HG02852 (cell line): ENCODE data around the gene SIPA1L3.

Experiments
- ATAC-seq: cut with Tn5 transposase; IDR thresholded peaks from one replicate; pipeline ENCODE4 v1.9.1; 2021; ENCODE audit warnings: mild to moderate bottlenecking, moderate library complexity; ENCODE audit not compliant: unreplicated experiment

SIPA1L3 gene

DNA sequence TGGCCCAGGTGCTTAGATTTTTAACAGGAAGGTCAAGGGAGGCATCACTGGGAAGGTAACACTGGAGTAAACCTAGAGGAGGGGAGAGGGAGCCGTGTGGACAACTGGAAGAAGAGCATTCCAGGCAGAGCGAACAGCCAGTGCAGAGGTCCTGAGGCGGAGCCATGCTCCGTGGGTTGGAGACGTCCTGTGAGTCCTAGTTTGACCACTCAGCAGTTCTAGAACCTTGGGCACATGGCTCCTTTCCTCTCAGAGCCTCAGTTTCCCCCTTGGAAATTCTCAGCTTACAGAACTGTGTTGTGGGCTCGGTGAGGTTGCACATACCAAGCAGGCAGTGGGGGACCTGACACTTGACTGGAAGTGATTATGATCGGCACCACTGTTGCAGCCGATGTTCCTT lies 186.1 kb downstream of the SIPA1L3 start:
- ATAC-seq = no peak

DNA sequence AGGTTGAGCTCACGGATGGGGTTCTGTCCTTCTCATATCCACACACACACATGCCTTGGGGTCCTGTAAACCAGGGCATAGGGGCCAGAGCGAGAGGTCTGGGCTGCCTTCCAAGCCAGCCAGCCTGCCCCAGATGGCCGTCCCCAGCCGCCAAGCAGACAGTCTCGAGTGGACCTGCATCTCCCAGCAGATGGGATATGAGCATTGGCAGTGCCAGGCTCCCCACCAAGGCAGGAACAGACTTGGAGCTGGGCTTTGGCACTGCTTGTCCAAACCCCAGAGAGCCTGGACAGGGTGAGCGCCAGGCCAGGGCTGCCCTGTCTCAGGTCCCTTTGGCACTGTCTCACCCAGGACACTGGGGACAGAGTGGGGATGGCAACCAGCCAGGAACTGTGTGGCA lies 186.6 kb downstream of the SIPA1L3 start:
- no peak for ATAC-seq

DNA sequence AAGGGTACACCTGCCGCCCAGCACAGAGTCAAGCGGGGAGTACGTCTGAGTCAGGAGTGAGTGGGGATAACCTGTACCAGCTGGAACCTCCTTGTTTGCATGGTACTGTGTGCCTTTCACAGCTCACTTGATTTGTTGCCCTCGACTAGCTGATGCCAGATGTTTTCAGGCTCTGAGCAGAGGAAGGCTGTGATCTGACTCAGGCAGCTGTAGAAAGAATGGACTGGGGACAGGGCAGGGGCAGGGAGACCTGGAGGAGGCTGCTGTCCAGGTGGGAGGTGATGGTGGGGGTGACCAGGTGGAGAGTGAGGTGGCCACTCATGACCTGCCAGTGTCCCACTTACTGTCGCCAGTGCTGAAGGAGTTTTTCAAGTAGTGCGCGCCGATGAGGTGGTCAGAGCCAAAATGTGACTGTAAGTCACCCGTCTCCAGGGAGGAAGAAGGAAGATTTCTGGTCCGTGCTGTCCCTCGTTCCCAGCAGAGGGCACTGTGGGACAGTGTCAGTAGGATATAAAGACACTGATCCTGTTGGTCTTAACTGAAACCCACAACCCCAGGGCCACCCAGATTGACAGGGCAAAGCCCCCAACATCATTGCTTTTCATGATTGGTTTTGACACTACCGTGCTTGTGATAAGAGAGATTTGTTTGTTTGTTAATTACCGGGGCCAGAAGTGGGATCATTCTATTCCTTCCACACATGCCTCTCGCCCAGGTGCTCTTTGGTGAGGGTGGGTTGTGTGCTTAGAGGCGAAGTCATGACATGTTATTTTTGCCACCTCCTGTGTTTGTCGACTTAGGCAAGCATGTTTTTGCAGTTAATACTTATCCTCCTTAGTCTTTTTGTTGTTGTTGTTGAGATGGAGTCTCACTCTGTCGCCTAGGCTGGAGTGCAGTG lies 188.7 kb downstream of the SIPA1L3 start:
- no peak for ATAC-seq

DNA sequence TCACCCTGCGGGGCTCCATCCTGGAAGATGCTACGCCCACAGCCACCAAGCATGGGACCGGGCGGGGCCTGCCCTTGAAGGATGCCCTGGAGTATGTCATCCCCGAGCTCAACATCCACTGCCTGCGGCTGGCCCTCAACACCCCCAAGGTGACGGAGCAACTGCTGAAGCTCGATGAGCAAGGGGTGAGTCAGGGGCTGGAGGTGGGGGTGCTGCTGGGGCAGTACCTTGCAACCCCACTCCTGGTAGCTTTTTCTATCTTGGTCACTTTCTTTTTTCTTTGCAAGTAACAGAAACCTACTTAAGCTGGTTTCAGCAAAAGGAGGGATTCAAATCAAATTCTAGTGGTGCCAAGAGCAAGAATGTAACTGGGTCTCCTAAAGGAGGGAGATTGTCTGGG lies 193.0 kb downstream of the SIPA1L3 start:
- ATAC-seq = no peak

DNA sequence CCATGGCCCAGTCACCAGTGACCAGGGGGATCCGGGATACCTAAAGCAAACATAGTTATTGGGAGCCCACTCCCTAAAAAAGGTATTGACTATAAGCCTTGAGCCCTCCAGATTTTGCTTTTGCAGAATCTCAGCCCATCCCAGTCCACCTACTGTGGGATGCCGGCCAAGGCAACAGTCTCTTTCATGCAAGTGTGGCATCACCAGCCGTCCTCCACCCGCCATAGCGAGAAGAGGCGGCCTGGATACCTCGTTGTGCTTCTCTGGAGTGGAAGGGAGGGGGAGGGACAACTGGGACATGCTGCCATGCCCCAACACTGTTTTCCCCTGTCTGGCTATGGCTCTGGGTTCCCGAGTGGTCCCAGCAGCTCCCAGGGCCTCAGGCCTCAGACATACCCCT lies 193.6 kb downstream of the SIPA1L3 start:
- no peak for ATAC-seq

DNA sequence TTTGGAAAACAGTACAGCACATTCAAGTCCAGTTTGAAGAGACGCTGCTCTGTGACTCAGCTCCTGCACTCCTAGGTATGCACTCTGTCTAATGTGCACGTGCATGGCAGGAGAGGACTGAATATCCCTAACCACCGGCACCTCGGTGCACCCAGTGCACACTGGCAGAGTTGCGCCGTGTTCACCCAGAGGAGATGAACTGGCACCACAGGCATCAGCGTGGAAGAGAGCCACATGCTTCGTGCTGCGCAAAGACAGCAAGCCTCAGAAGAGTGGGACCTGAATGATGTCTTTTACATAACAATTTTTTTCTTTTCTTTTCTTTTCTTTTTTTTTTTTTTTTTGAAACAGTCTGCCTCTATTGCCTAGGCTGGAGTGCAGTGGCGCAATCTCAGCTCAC lies 194.7 kb downstream of the SIPA1L3 start:
- no peak for ATAC-seq

DNA sequence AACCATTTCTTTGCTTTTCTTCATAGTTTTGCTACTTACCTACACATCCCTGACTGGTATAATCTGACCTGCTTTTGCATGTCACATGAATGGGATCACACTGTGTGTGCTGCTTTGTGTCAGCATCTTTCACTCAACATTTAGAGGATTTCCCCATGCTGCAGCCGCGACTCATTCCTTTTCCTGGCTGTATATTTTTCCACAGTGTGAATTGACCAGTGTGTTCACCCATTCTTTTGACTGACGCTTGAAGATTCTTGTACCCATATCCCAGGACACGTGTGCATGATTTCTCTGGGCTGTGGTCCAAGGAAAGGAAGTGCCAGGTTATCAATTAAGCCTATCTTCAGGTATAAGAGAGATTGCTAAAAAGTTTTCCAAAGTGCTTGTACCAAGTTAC lies 198.6 kb downstream of the SIPA1L3 start:
- no peak for ATAC-seq

DNA sequence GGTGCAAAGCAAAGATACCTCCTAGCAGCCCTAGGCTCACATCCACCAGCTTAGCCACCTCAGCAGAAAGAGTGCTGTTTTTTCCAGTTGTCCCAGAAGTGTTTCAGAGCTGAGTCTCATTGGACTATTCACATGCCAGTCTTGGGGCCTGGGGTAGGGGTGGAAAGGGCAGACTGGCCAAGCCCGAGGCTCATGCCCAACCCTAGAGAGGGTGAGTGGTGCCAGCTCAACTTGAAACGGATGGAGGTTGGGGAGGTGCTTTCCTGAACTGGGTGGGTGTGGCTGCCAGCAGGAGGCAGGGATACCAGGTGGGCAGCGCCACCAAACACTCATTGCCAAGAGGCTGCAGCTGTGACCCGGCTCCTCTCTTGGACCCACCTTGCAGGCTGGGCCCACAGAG lies 200.1 kb downstream of the SIPA1L3 start:
- ATAC-seq = no peak

DNA sequence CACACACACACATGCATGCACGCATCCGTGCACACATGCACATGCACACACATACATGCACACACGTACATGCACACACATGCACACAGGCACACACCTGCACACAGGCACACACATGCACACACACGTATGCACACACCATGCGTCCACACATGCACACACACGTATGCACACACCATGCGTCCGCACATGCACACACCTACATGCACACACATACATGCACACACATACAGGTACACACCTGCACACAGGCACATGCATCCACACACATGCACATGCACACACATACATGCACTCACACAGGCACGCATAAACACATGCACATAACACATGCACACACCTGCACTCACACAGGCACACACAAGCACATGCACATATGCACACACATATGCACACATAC lies 204.9 kb downstream of the SIPA1L3 start:
- ATAC-seq = no peak

DNA sequence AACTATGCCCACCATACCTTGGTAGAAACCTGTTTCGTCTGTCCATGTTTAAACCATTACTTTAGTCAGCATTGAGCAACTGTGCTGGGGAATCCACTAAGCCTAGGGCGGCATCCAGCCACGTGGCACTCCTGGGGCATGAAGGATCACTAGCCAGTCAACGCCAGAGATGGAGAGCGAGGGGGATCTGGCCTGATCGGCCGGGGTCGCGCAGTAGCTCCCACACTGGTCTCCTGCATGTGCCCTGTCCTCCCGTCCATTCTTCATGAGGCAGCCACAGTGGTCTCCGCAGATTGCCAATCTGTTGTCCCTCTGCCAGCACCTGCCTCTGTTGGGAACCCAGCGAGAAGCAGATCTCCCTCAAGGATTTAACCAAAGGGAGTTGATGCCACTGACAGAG lies 207.6 kb downstream of the SIPA1L3 start:
- no peak for ATAC-seq

DNA sequence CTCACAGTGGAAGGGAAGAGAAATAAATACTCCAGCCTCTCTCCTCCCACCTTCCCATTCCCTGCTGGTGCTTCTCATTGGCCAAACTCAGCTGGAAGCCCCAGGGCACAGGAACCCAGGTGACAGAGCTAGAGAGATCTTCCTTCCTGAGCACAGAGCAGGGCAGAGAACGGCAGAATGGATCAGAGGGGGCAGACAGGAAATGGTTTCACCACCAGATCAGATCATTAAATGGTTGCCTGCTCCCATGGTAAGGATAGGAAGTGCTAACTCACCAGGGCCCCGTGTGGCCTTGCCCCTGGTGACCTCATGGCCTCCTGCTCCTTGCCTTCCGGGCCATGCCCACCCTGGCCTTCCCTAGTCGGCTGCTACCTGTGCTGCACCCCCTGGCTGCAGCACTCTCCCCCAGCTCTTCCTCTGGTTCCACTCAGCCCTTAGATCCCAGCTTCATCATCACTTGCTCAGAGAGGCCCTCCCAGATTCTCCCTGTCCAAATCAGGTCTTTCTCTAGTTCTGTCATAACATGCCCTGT lies 208.3 kb downstream of the SIPA1L3 start:
- no peak for ATAC-seq

DNA sequence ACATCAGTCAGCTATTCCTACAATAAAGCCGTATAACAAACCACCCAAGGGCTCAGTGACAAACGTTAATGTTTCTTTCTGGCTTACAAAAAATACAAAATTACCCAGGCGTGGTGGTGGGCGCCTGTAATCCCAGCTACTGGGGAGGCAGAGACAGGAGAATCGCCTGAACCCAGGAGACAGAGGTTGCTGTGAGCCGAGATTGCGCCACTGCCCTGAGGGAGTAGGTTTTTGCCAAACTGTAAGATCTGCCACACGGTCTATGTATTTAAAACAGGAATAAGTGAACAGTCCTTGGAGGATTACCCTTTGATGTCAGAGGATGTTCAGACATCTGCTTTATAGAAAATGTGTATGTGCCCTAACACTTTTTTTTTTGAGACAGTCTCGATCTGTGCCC lies 211.2 kb downstream of the SIPA1L3 start:
- ATAC-seq = no peak

DNA sequence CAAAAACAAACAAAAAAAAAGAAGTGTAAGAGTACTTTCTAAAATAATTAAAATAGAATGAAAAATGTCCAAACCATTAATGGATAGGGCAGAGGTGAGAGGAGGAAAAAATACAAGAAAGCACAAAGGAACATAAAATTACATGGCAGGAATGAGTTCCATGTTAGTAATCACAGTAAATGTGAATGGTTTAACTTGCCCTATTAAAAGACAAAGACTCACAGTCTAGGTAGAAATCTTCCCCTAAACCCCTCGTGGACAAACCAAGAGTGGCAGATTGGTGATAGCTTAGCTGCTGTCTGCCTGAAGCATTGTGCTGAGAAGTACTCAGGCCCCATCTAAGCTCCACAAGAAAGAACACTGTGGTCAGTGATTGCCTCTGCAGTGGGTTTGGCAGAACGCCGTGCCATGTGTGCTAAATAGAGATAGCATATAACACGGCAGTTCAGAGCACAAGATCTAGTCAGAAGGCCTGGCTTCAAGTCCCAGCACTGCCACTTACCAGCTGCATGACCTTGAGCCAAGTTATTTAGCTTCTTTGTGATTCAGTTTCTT lies 213.5 kb downstream of the SIPA1L3 start:
- ATAC-seq = no peak

DNA sequence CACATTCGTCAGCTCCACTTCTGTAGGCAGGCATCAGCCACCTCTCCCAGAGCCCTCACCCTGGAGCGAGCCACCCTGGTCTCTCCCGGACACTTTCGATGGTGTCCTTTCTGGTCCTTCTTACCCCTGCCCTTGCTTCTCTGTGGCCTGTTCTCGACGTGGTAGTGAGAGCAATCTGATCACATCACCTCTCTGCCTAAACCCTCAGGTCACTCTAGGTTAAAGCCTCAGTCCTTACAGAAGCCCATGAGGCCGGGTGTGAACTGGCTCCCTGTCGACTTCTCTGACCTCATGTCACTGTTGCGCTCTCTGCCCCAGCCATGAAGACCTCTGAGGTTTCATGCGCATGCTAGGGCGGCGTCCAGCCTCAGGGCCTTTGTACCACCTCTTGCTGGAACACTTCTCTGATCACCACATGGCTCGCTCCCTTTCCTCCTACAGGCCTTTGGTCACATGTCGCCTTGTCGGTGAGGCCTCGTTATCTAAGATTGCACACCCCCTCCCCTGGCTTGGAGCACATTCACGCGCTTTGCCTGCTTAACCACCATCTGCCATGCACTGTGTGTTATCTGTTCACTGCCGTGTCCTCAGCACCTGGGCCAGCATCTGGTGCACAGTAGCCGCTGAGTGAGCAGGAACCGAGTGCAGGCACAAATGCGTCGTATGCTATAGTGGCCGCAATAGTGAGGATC lies 215.5 kb downstream of the SIPA1L3 start:
- ATAC-seq = no peak

DNA sequence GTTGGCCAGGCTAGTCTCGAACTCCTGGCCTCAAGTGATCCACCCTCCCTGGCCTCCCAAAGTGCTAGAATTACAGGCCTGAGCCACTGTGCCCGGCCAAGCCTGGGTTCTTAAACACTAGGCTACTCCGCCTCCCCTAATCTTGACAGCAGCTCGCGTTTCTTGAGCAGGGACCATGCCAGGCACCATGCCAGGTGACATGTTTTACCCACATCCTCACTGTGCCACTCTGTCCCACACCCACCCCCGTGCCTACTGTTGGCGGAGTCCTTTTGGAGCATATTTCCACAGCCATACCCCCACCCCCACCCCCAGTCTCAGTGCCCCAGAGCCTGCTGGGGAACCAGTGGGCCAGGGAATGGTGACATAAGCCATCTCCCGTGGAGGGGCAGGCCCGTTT lies 218.2 kb downstream of the SIPA1L3 start:
- no peak for ATAC-seq

DNA sequence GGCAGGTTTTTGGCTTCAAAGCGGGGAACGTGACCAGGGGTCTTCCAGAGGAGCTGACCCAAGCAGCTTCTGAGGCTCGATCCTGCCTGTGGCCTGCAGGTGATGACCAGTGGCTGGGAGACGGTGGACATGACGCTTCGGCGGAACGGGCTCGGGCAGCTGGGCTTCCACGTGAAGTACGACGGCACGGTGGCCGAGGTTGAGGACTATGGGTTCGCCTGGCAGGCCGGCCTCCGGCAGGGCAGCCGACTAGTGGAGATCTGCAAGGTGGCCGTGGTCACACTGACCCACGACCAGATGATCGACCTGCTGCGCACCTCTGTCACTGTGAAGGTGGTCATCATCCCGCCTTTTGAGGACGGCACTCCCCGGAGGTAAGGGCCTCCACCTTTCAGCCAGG lies 223.4 kb downstream of the SIPA1L3 start:
- no peak for ATAC-seq

DNA sequence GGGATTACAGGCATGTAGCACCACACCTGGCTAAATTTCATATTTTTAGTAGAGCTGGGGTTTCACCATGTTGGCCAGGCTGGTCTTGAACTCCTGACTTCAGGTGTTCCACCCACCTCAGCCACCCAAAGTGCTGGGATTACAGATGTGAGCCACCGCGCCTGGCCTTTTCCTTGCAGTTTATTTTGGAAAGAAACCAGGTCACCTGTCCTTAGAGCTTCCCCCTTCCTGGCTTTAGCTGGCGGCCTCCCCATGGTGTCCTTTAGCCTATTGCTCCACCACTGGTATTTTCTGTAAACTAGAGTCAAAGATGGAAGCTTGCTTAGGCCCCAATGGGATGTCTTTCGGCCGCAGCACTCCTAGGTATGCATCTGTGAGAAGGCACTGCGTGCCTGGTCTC lies 225.8 kb downstream of the SIPA1L3 start:
- ATAC-seq = no peak

DNA sequence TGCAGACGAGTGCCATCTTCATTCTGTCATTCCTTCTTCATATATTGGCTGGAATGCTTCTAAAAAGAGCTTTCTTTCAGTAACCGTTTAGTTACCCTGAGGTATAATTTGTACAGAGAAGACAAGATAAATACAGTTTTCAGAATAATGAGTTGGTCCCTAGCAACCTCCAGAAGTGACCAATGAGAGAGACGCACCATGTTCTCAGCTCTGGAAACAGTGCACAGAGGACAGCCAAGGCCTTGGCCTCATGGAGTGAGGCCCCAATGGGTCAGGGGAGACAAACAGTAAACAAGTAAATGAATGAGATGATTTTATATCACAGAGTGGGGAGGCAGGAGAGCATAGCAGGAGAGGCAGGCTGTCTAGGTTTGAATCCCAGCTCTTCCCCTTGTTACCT lies 226.3 kb downstream of the SIPA1L3 start:
- ATAC-seq = no peak

DNA sequence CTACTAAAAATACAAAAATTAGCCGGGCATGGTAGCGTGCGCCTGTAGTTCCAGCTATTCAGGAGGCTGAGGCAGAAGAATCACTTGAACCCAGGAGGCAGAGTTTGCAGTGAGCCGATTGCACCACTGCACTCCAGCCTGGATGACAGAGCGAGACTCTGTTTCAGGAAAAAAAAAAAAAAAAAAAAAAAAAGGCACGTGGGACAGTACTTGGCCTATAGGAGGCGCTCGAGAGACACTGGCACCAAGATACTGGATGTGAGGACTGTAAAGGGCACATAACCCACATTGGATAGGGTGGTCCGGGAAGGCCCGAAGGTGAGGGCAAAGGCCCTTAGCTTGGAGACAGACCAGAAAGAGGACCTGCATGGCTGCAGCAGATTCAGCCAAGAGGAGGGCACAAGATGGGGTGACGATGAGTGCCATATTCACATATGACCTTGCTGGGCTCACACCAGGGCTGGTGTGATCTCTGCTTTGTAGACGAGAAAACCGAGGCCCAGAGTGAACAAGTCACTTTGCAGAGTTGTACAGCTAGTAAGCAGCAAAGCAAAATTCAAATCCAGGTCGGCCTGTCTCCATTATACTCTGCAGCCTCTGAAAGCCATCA lies 227.6 kb downstream of the SIPA1L3 start:
- ATAC-seq = no peak

DNA sequence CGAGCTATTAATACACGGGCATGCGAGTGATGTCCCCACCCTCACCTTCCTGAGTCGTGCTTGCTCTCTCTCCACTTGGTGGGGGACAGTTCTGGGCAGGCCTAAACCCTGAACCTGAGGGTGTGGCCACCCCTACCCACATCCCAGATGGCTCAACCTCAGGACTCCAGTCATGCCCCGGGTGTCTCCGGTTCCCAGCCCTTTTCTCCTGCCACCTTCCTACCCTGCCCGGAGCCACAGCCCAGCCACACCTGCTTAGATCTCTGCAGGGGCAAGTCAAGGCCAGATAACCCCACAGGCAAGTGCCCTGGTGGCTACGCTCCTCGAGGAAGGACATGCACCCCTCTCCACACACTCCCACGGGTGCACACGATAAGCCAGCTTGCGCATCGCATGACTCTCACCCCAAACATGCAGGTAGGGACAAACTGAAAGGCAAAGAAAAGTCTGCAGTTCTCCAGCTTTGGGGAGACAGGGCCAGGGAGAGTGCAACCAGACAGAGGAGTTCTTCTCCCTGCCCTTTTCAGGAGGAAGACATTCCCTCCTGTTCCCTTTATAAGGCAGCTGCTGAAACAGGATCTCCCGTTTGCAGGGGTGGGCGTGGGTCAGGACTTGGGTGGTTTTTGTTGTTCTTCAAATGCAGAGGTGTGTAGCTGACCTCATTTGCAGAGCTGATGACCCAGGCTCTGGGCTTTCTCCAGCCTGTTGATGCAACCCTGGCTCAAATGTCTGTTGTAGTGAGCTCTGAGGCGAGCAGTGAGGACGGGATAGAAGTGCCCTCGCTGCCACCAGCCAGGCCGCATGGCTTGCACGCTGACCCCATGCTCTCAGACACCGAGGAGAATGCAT lies 228.4 kb downstream of the SIPA1L3 start:
- ATAC-seq = no peak

DNA sequence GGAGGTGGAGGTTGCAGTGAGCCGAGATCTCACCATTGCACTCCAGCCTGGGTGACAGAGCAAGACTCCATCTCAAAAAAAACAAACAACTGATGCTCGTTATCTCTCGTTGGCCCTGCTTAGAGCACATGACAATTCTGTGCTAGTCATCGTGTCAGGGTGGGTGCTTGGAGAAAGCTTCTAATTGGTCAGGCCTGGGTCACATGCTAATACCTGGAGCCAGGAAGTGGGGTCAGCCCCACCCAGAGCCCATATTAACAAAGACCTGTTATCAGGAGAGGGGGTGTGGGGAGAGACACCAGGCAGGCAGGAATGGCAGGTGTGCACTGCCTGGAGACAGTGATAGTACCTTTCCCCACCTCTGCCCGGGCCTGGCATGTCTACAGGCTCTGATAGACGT lies 232.1 kb downstream of the SIPA1L3 start:
- ATAC-seq = no peak
